ENCODE data around the gene HK1.

GRCh38 chr10:69253171-69253570 is 25.1 kb upstream of the HK1 start:
- TF ChIP-seq CTCF (IDR thresholded peaks at IDR 0.05; ENCODE audit: low read length) (no peak), EZH2 (optimal IDR thresholded peaks at IDR 0.05; ENCODE audit: low read depth, low read length) (no peak)

All from MM.1S (cell line).